22Rv1 (cell line): ENCODE data around the gene DMD.

Experiments
- ZFX ChIP-seq: fragments of 450-650 bp; IDR thresholded peaks from 2 replicates; pipeline ENCODE4 v1.6.1; 2017; ENCODE audit warnings: antibody characterized with exemption, borderline replicate concordance
- TF ChIP-seq, protein P1 (sequence below): fragments of 450-650 bp; IDR thresholded peaks from 2 replicates; pipeline ENCODE4 v1.5.1; 2017; ENCODE audit warnings: mild to moderate bottlenecking

DNA sequence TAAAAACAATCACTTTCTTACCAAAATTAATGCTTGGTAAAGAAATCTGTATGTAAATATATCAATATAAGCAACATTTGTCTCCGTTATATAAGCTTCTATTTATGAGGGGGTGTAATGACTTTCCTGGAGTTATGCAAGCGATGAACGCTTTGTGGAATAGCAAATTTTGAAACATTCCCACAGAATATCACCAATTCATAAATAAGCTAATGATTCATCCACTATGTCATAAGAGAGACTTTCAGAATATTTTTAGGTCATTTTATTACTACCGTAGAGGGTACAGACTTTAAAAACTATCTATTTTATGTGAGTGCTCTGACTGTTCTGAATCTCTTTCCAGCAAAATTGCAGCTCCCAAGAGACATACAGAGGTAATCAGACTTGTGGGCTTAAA, 1960.0 kb downstream of the DMD start:
- TF ChIP-seq, protein P1, sequence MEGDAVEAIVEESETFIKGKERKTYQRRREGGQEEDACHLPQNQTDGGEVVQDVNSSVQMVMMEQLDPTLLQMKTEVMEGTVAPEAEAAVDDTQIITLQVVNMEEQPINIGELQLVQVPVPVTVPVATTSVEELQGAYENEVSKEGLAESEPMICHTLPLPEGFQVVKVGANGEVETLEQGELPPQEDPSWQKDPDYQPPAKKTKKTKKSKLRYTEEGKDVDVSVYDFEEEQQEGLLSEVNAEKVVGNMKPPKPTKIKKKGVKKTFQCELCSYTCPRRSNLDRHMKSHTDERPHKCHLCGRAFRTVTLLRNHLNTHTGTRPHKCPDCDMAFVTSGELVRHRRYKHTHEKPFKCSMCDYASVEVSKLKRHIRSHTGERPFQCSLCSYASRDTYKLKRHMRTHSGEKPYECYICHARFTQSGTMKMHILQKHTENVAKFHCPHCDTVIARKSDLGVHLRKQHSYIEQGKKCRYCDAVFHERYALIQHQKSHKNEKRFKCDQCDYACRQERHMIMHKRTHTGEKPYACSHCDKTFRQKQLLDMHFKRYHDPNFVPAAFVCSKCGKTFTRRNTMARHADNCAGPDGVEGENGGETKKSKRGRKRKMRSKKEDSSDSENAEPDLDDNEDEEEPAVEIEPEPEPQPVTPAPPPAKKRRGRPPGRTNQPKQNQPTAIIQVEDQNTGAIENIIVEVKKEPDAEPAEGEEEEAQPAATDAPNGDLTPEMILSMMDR, result no peak
- no peak for TF ChIP-seq ZFX
